NCI-H1417 (cell line): ENCODE measurements around the gene SLC9B2.

Experiments used
- DNase-seq, 3 experiments: peaks; one replicate each; lab custom pipeline; 2025; lab: John Stamatoyannopoulos, UW

The SLC9B2 gene

GRCh38 chr4:103075894-103076746, 441 bp downstream of the SLC9B2 start:
- DNase-seq: peak; percentile 58 to 90 (median 89)

GRCh38 chr4:103075435-103075893, 1.1 kb downstream of the SLC9B2 start:
- DNase-seq: peak in 2 of 3 experiments; percentile 35 to 80

GRCh38 chr4:103074744-103075434, 1.7 kb downstream of the SLC9B2 start:
- no peak for DNase-seq

GRCh38 chr4:103073792-103074438, 2.6 kb downstream of the SLC9B2 start:
- no peak for DNase-seq

GRCh38 chr4:103067841-103068547, 8.6 kb downstream of the SLC9B2 start:
- no peak for DNase-seq

GRCh38 chr4:103060453-103061148, 16.0 kb downstream of the SLC9B2 start:
- DNase-seq: no peak

- no peak for DNase-seq
Observed at GRCh38 chr4:103054030-103054429, 22.5 kb downstream of the SLC9B2 start.

GRCh38 chr4:103052779-103053178, 23.8 kb downstream of the SLC9B2 start:
- DNase-seq: no peak

GRCh38 chr4:103052145-103052544, 24.4 kb downstream of the SLC9B2 start:
- DNase-seq: no peak

- DNase-seq: no peak
Observed at GRCh38 chr4:103050736-103051436, 25.7 kb downstream of the SLC9B2 start.

GRCh38 chr4:103046416-103047290, 29.9 kb downstream of the SLC9B2 start:
- peak in 2 of 3 experiments; percentile 1 to 43 for DNase-seq

GRCh38 chr4:103044183-103044582, 32.4 kb downstream of the SLC9B2 start:
- no peak for DNase-seq

- no peak for DNase-seq
Observed at GRCh38 chr4:103036169-103036568, 40.4 kb downstream of the SLC9B2 start.

- peak in 2 of 3 experiments; percentile 8 to 40 for DNase-seq
Observed at GRCh38 chr4:103032574-103032973, 44.0 kb downstream of the SLC9B2 start.

GRCh38 chr4:103030791-103031190, 45.8 kb downstream of the SLC9B2 start:
- DNase-seq: no peak

GRCh38 chr4:103029300-103029699, 47.3 kb downstream of the SLC9B2 start:
- no peak for DNase-seq

- DNase-seq: no peak
Observed at GRCh38 chr4:103026868-103027267, 49.7 kb downstream of the SLC9B2 start.

- DNase-seq: no peak
Observed at GRCh38 chr4:103024996-103025395, 51.6 kb downstream of the SLC9B2 start.

GRCh38 chr4:103021120-103021519, 55.4 kb downstream of the SLC9B2 start:
- no peak for DNase-seq
